ENCODE measurements around the gene THSD4.

THSD4 gene

DNA sequence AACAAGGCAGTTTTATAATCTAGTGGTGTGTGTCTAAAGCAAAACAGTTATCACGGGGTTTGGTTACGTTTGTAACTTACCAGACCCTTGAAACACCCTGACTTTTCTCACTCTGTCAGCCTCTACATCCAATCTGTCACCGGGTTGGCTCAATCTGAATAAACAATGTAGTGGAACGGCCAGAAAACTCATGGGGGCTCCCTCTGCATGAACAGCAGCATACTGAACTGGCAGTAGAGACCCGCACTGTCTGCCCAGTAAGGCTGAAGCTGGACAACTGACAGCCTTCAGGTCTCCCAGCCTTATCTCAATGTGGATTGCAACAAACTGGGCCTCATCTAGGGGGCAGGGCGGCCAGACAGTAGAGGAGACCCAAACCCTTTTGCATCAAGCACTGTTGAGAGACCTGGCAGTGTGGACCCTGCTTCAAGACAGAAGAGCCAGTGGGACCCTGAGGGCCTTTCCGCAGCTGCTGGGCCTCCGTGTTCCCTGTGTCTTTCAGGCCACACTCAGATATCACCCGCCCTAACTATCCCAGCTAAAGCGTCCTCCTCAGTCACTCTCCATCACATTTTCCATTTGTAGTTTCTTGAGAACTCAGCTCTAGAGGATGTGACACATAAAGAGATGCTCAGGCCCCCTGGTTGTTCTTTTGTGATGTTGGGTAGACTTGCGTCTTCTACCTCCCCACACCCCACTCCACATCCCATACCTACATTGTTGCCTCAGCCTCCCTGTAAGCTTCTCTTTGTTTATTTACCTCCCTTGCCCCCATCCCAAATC, 513.9 kb downstream of the THSD4 start:
- Mint-ChIP-seq H3K9me3 (no peaks in the 10 kb centered on the region), H3K4me3 (no peak overlapping the region), H3K36me3 (no peaks in the 10 kb centered on the region), H3K27me3 (peaks cover 11% of the 10 kb centered on the region), H3K27ac (no peak overlapping the region), H3K4me1 (no peaks in the 10 kb centered on the region)
- CTCF ChIA-PET, result no interaction called here
- no peak for DNase-seq

DNA sequence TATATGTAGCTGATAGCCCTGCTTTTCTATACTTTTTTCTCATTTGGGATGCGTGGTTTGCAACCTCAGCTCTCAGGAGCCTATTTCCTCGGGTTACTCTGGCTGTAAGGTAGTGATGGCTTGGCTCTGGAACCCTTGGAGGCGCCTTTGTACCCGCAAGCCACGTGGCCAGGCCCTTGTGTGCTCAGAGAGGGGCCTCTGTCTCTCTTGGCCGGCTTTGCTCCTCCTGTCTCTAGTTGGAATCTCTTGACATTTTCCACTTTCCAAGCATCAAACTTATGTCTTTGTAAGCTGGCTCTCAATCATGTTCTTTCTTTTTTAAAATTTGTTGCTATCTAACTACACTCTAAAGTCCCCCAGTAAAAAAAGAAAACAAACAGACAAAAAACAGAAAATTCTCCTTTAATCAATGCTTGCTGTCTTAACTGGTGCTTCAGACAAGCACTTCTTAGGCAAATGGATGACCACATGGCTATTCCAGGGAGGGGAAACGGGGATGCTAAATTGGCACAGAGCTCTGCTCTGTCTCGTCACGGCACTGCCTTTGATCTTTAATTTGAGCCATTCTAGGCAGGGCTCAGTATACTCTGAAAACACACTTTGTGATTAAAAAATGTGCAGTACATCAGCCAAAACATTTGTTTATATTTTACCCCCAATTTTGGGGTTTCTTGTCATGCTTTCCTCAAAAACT, 514.7 kb downstream of the THSD4 start:
- Mint-ChIP-seq H3K27me3 (peaks cover 16% of the 10 kb centered on the region), H3K27ac (no peak overlapping the region), H3K9me3 (no peaks in the 10 kb centered on the region), H3K4me1 (no peaks in the 10 kb centered on the region), H3K36me3 (no peaks in the 10 kb centered on the region), H3K4me3 (no peak overlapping the region)
- no peak for DNase-seq
- CTCF ChIA-PET, result no interaction called here

GRCh38 chr15:71630475-71630809, 515.2 kb downstream of the THSD4 start:
- Mint-ChIP-seq H3K36me3 (no peaks in the 10 kb centered on the region), H3K4me1 (no peaks in the 10 kb centered on the region), H3K27me3 (peaks cover 16% of the 10 kb centered on the region), H3K27ac (no peak overlapping the region), H3K4me3 (no peak overlapping the region), H3K9me3 (no peaks in the 10 kb centered on the region)
- DNase-seq, result no peak
- CTCF ChIA-PET, result no interaction called here

GRCh38 chr15:71632576-71633195, 517.4 kb downstream of the THSD4 start:
- no peaks in the 10 kb centered on the region for H3K4me1 Mint-ChIP-seq
- no peaks in the 10 kb centered on the region for H3K36me3 Mint-ChIP-seq
- no peak overlapping the region for H3K4me3 Mint-ChIP-seq
- CTCF ChIA-PET, result no interaction called here
- peaks cover 14% of the 10 kb centered on the region for H3K27me3 Mint-ChIP-seq
- no peak overlapping the region for H3K27ac Mint-ChIP-seq
- H3K9me3 Mint-ChIP-seq, result no peaks in the 10 kb centered on the region
- no peak for DNase-seq

GRCh38 chr15:71634820-71635560, 519.7 kb downstream of the THSD4 start:
- H3K4me3 Mint-ChIP-seq, result no peak overlapping the region
- H3K4me1 Mint-ChIP-seq, result no peaks in the 10 kb centered on the region
- H3K27me3 Mint-ChIP-seq, result peaks cover 14% of the 10 kb centered on the region
- H3K36me3 Mint-ChIP-seq, result no peaks in the 10 kb centered on the region
- no peak overlapping the region for H3K27ac Mint-ChIP-seq
- H3K9me3 Mint-ChIP-seq, result no peaks in the 10 kb centered on the region
- CTCF ChIA-PET, result no interaction called here
- DNase-seq, result no peak

- Mint-ChIP-seq H3K36me3 (no peaks in the 10 kb centered on the region), H3K27me3 (peaks cover 12% of the 10 kb centered on the region), H3K4me3 (no peak overlapping the region), H3K4me1 (no peaks in the 10 kb centered on the region), H3K9me3 (no peaks in the 10 kb centered on the region), H3K27ac (no peak overlapping the region)
- CTCF ChIA-PET, result no interaction called here
- no peak for DNase-seq
These were observed 520.5 kb downstream of the THSD4 start for GRCh38 chr15:71635735-71636134.

DNA sequence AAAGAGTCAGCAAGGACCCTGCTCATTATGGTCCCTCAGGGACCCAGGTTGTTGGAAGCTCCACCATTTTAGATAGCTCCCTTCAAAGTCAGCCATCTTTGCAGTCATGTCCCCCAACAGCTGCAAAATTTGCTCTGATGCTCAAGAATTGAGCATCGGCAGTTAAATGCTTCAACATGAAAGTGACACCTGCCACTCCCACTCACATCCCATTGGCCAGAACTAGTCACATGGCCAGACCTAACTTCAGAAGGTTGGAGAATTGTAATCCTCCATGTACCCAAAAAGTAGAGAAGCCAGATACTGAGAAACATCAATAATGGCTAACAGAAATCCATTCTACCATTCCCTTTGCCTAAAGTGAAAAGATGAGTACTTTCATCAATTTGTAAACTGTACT, 523.6 kb downstream of the THSD4 start:
- DNase-seq, result no peak
- Mint-ChIP-seq H3K36me3 (no peaks in the 10 kb centered on the region), H3K27me3 (peaks cover 10% of the 10 kb centered on the region), H3K4me3 (no peak overlapping the region), H3K9me3 (no peaks in the 10 kb centered on the region), H3K4me1 (no peaks in the 10 kb centered on the region), H3K27ac (no peak overlapping the region)
- CTCF ChIA-PET, result no interaction called here

DNA sequence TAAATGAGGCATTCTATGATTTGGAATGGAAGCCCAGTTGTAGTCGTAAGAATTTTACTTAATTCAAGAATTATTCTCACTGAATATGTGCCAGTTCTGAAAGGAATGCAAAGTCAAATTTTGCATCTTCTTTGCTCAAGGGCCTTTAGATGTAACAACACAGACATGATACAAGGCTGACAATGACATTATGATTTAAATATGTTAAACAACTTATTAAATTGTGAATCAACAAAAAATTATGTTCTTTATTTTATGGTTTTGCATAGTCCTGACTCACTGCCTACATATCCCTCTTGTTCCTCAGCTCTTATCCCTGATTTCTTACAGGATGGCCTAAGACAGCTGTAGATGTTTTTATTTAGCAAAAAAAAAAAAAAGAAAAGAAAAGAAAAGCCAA, 524.2 kb downstream of the THSD4 start:
- CTCF ChIA-PET, result no interaction called here
- no peak overlapping the region for H3K4me3 Mint-ChIP-seq
- H3K27me3 Mint-ChIP-seq, result peaks cover 8% of the 10 kb centered on the region
- DNase-seq, result no peak
- H3K9me3 Mint-ChIP-seq, result no peaks in the 10 kb centered on the region
- H3K4me1 Mint-ChIP-seq, result no peaks in the 10 kb centered on the region
- no peak overlapping the region for H3K27ac Mint-ChIP-seq
- no peaks in the 10 kb centered on the region for H3K36me3 Mint-ChIP-seq

DNA sequence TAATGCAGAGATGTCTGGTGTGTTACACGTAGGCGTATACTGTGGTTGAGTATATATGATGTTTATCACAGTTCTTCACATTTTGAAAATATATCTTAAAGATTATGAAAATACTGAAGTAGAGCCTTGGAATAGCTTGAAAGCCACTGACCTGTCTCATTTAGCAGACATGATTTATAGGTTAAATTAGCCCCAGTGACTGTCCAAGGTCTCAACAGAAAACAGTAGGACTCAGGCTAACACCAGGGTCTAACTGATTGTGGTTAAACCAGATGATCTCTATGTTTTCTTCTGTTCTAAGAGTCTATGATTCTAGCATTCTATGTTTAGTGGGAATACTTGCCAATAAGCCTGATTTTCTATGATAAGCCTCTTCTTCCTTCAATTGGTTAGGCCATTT, 528.6 kb downstream of the THSD4 start:
- peaks cover 7% of the 10 kb centered on the region for H3K9me3 Mint-ChIP-seq
- no peak overlapping the region for H3K27ac Mint-ChIP-seq
- CTCF ChIA-PET, result no interaction called here
- no peak for DNase-seq
- no peak overlapping the region for H3K4me3 Mint-ChIP-seq
- no peaks in the 10 kb centered on the region for H3K4me1 Mint-ChIP-seq
- no peaks in the 10 kb centered on the region for H3K27me3 Mint-ChIP-seq
- H3K36me3 Mint-ChIP-seq, result no peaks in the 10 kb centered on the region

- Mint-ChIP-seq H3K36me3 (no peaks in the 10 kb centered on the region), H3K9me3 (peaks cover 7% of the 10 kb centered on the region), H3K4me1 (no peaks in the 10 kb centered on the region), H3K27me3 (peaks cover 6% of the 10 kb centered on the region), H3K27ac (no peak overlapping the region), H3K4me3 (no peak overlapping the region)
- CTCF ChIA-PET, result no interaction called here
- DNase-seq, result no peak
These were observed 531.7 kb downstream of the THSD4 start for GRCh38 chr15:71646767-71647486.

- no peak overlapping the region for H3K27ac Mint-ChIP-seq
- peaks cover 6% of the 10 kb centered on the region for H3K27me3 Mint-ChIP-seq
- no peaks in the 10 kb centered on the region for H3K4me1 Mint-ChIP-seq
- peaks cover 7% of the 10 kb centered on the region for H3K9me3 Mint-ChIP-seq
- no peak overlapping the region for H3K4me3 Mint-ChIP-seq
- no peak for DNase-seq
- H3K36me3 Mint-ChIP-seq, result no peaks in the 10 kb centered on the region
- CTCF ChIA-PET, result no interaction called here
These were observed 532.2 kb downstream of the THSD4 start for GRCh38 chr15:71647487-71647808.

DNA sequence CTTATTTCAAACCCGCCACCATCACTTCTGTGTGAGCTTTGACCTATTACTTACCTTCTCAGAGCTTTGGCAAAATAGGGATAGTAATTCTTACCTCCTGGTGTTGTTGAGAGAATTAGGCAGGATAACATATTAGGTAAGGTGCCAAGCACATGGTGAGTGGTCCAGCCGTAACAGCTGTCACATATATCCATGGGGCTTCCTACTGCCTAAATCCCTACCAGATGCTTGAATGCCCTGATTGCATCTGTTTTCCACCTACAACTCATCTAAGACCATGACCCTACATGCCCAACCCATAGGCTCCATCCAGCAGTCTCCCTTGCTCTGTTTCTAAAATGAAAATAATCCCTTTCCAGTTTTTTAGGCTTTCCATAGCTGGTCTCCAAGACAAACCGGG, 532.8 kb downstream of the THSD4 start:
- CTCF ChIA-PET, result no interaction called here
- Mint-ChIP-seq H3K4me1 (no peaks in the 10 kb centered on the region), H3K27ac (no peak overlapping the region), H3K27me3 (peaks cover 6% of the 10 kb centered on the region), H3K36me3 (no peaks in the 10 kb centered on the region), H3K4me3 (no peak overlapping the region), H3K9me3 (peaks cover 7% of the 10 kb centered on the region)
- no peak for DNase-seq

GRCh38 chr15:71649894-71650293, 534.6 kb downstream of the THSD4 start:
- Mint-ChIP-seq H3K36me3 (no peaks in the 10 kb centered on the region), H3K9me3 (peaks cover 7% of the 10 kb centered on the region), H3K4me3 (no peak overlapping the region), H3K27ac (no peak overlapping the region), H3K27me3 (peaks cover 6% of the 10 kb centered on the region), H3K4me1 (no peaks in the 10 kb centered on the region)
- no peak for DNase-seq
- CTCF ChIA-PET, result no interaction called here

- no peak for DNase-seq
- Mint-ChIP-seq H3K36me3 (no peaks in the 10 kb centered on the region), H3K9me3 (peaks cover 4% of the 10 kb centered on the region), H3K27ac (no peak overlapping the region), H3K27me3 (peaks cover 6% of the 10 kb centered on the region), H3K4me1 (no peaks in the 10 kb centered on the region), H3K4me3 (no peak overlapping the region)
- CTCF ChIA-PET, result no interaction called here
These were observed 535.3 kb downstream of the THSD4 start for GRCh38 chr15:71650603-71651002.

Measured in activated naive CD4-positive, alpha-beta T cell treated with anti-CD3 and anti-CD28 coated beads, Interleukin-2, amount 10 ng/mL, durations not matched to agents 7 days and 5 days (primary cell).